ENCODE results near the gene LTBP1. TPM values are rescaled to one million over a fixed set of nuclear protein-coding genes. Genes with fewer than 3 reads are reported as not detected.

LTBP1 gene
- total and polyA plus RNA-seq, 10 of the 15 experiments (the other 5 are each of a cell fraction or from before 2014, with no cell fraction given): 0.01 to 0.28 (median 0.12) TPM; not detected in 2

- Histone ChIP-seq H3K4me1 (ENCODE audit: control insufficient read depth, insufficient read depth, low read length) (no peaks in the 10 kb centered on the region), H3K4me2 (ENCODE audit: control insufficient read depth, insufficient read depth) (no peak overlapping the region), H3K9me3 (replicated peaks; ENCODE audit: control insufficient read depth, insufficient read depth, low read length) (no peaks in the 10 kb centered on the region), H2AFZ (ENCODE audit: control insufficient read depth, low read depth, low read length) (no peak overlapping the region), H4K20me1 (ENCODE audit: control insufficient read depth, insufficient read depth) (no peaks in the 10 kb centered on the region), H3K36me3 (ENCODE audit: control insufficient read depth in 2 of 2, insufficient read depth in 2 of 2, low read length in 1 of 2) (no peaks in the 10 kb centered on the region), H3K9ac (ENCODE audit: control insufficient read depth, insufficient read depth, low read length) (no peak overlapping the region), H3K27me3 (replicated peaks in 1 of 2; ENCODE audit: control insufficient read depth in 2 of 2, insufficient read depth in 2 of 2, low read length in 1 of 2) (no peaks in the 10 kb centered on the region), H3K27ac (ENCODE audit: control insufficient read depth, insufficient read depth) (no peak overlapping the region), H3K4me3 (no peak overlapping the region), H3K79me2 (ENCODE audit: control insufficient read depth, insufficient read depth, low read length) (no peaks in the 10 kb centered on the region)
- BruUV-seq (replicated peaks): no TSS peak
- in situ Hi-C loops (cut with MboI): no loop called here
- CTCF ChIA-PET: no interaction called here
- 13% methylated on average over 8 of the region's 8 CpGs for WGBS (ENCODE audit: insufficient coverage, insufficient replicate concordance, low lambda C conversion rate, missing lambda C conversion rate)
- TF ChIP-seq EP300 (IDR thresholded peaks at IDR 0.05; ENCODE audit: borderline replicate concordance in 1 of 2, control insufficient read depth in 1 of 2, low read depth in 2 of 2, low read length in 2 of 2) (no peak), MTA2 (IDR thresholded peaks at IDR 0.05; ENCODE audit: low read depth) (no peak), YBX1 (IDR thresholded peaks at IDR 0.05) (no peak), RBBP5 (conservative IDR thresholded peaks at IDR 0.05) (no peak), STAT3 (IDR thresholded peaks at IDR 0.05; ENCODE audit: low read depth, low read length) (no peak), EED (IDR thresholded peaks at IDR 0.05; ENCODE audit: low read depth) (no peak), KDM1A (IDR thresholded peaks at IDR 0.05; ENCODE audit: borderline replicate concordance) (no peak), POLR2AphosphoS2 (IDR thresholded peaks at IDR 0.05; ENCODE audit: low read depth, low read length) (no peak), CHD2 (IDR thresholded peaks at IDR 0.05; ENCODE audit: borderline replicate concordance, low read depth, low read length) (no peak), ZZZ3 (IDR thresholded peaks at IDR 0.05; ENCODE audit: control insufficient read depth, insufficient read length, low read depth) (no peak), MYB (IDR thresholded peaks at IDR 0.05; ENCODE audit: borderline replicate concordance, low read depth, low read length) (no peak), CREB1 (IDR thresholded peaks at IDR 0.05; ENCODE audit: low read depth) (no peak), PML (IDR thresholded peaks at IDR 0.05; ENCODE audit: low read length) (no peak)
- TF ChIP-seq, protein P1, sequence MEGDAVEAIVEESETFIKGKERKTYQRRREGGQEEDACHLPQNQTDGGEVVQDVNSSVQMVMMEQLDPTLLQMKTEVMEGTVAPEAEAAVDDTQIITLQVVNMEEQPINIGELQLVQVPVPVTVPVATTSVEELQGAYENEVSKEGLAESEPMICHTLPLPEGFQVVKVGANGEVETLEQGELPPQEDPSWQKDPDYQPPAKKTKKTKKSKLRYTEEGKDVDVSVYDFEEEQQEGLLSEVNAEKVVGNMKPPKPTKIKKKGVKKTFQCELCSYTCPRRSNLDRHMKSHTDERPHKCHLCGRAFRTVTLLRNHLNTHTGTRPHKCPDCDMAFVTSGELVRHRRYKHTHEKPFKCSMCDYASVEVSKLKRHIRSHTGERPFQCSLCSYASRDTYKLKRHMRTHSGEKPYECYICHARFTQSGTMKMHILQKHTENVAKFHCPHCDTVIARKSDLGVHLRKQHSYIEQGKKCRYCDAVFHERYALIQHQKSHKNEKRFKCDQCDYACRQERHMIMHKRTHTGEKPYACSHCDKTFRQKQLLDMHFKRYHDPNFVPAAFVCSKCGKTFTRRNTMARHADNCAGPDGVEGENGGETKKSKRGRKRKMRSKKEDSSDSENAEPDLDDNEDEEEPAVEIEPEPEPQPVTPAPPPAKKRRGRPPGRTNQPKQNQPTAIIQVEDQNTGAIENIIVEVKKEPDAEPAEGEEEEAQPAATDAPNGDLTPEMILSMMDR (IDR thresholded peaks at IDR 0.05 in 2 of 3, conservative IDR thresholded peaks at IDR 0.05 in 1 of 3; ENCODE audit: control insufficient read depth in 2 of 3, extremely low read depth in 1 of 3, insufficient read depth in 1 of 3, low read depth in 3 of 3, low read length in 3 of 3): no peak
- TF ChIP-seq, protein P2, sequence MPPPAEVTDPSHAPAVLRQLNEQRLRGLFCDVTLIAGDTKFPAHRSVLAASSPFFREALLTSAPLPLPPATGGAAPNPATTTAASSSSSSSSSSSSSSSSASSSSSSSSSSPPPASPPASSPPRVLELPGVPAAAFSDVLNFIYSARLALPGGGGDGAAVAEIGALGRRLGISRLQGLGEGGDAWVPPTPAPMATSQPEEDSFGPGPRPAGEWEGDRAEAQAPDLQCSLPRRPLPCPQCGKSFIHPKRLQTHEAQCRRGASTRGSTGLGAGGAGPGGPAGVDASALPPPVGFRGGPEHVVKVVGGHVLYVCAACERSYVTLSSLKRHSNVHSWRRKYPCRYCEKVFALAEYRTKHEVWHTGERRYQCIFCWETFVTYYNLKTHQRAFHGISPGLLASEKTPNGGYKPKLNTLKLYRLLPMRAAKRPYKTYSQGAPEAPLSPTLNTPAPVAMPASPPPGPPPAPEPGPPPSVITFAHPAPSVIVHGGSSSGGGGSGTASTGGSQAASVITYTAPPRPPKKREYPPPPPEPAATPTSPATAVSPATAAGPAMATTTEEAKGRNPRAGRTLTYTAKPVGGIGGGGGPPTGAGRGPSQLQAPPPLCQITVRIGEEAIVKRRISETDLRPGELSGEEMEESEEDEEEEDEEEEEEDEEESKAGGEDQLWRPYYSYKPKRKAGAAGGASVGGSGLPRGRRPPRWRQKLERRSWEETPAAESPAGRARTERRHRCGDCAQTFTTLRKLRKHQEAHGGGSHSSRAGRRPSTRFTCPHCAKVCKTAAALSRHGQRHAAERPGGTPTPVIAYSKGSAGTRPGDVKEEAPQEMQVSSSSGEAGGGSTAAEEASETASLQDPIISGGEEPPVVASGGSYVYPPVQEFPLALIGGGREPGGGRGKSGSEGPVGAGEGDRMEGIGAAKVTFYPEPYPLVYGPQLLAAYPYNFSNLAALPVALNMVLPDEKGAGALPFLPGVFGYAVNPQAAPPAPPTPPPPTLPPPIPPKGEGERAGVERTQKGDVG (CRISPR knock-in tag; IDR thresholded peaks at IDR 0.05): no peak
- TF ChIP-seq, protein P3, sequence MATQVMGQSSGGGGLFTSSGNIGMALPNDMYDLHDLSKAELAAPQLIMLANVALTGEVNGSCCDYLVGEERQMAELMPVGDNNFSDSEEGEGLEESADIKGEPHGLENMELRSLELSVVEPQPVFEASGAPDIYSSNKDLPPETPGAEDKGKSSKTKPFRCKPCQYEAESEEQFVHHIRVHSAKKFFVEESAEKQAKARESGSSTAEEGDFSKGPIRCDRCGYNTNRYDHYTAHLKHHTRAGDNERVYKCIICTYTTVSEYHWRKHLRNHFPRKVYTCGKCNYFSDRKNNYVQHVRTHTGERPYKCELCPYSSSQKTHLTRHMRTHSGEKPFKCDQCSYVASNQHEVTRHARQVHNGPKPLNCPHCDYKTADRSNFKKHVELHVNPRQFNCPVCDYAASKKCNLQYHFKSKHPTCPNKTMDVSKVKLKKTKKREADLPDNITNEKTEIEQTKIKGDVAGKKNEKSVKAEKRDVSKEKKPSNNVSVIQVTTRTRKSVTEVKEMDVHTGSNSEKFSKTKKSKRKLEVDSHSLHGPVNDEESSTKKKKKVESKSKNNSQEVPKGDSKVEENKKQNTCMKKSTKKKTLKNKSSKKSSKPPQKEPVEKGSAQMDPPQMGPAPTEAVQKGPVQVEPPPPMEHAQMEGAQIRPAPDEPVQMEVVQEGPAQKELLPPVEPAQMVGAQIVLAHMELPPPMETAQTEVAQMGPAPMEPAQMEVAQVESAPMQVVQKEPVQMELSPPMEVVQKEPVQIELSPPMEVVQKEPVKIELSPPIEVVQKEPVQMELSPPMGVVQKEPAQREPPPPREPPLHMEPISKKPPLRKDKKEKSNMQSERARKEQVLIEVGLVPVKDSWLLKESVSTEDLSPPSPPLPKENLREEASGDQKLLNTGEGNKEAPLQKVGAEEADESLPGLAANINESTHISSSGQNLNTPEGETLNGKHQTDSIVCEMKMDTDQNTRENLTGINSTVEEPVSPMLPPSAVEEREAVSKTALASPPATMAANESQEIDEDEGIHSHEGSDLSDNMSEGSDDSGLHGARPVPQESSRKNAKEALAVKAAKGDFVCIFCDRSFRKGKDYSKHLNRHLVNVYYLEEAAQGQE (IDR thresholded peaks at IDR 0.05; ENCODE audit: low read depth, low read length): no peak
- DNase-seq (ENCODE audit: low read depth, low spot score) (no peak), ATAC-seq (no peak), FAIRE-seq (no peak)
- POLR2A ChIA-PET: no interaction called here
- intact Hi-C loops (cut with micrococcal nuclease; ENCODE audit: unreplicated experiment): no loop called here
- RAD21 ChIA-PET (ENCODE audit: unreplicated experiment): no interaction called here
- SMC1A ChIA-PET (ENCODE audit: uncharacterized antibody, unreplicated experiment): interaction anchor here (1.4 kb wide), 1 partner anchor 100 kb away, joined by 3 read pairs; no protein-coding TSS in a partner anchor
Observed at GRCh38 chr2:33107690-33108482, 161.1 kb downstream of the LTBP1 start.

Measured in GM12878 (cell line).